NT2/D1 (cell line): ENCODE measurements around the gene URI1.

ENCODE experiments used
- DNase-seq: peaks from one replicate; pipeline ENCODE4 v3.0.0-alpha.2; 2011; ENCODE audit warnings: low read depth, low spot score
- H3K27me3 ChIP-seq: 2 replicates; pipeline ENCODE4 v1.6.0; 2011; ENCODE audit warnings: mild to moderate bottlenecking; ENCODE audit not compliant: insufficient read length, insufficient read depth
- H3K36me3 ChIP-seq: 2 replicates; pipeline ENCODE4 v1.6.1; 2011; ENCODE audit warnings: mild to moderate bottlenecking, low read length, mixed read lengths; ENCODE audit not compliant: insufficient read depth, insufficient read length
- H3K4me1 ChIP-seq: 2 replicates; pipeline ENCODE4 v1.5.1; 2011; ENCODE audit not compliant: insufficient read depth, insufficient read length
- H3K4me3 ChIP-seq: 2 replicates; pipeline ENCODE4 v1.5.1; 2011; ENCODE audit warnings: low read depth; ENCODE audit not compliant: insufficient read length
- H3K9ac ChIP-seq: 2 replicates; pipeline ENCODE4 v1.6.0; 2011; ENCODE audit warnings: low read depth; ENCODE audit not compliant: insufficient read length
- H3K9me3 ChIP-seq: 2 replicates; pipeline ENCODE4 v1.5.1; 2011; ENCODE audit warnings: mild to moderate bottlenecking, low read length; ENCODE audit not compliant: insufficient read depth
- SUZ12 ChIP-seq: IDR thresholded peaks from 2 replicates; pipeline ENCODE4 v1.6.1; 2011; ENCODE audit not compliant: insufficient read length, insufficient read depth; ENCODE audit errors: extremely low read depth
- YY1 ChIP-seq: IDR thresholded peaks from 2 replicates; pipeline ENCODE4 v1.6.1; 2011; ENCODE audit not compliant: insufficient read length, insufficient read depth
- ZNF274 ChIP-seq: IDR thresholded peaks from 2 replicates; pipeline ENCODE4 v1.6.1; 2011; ENCODE audit warnings: mild to moderate bottlenecking, low read depth, low read length

Gene URI1

GRCh38 chr19:29927944-29928625, 14.0 kb upstream of the URI1 start:
- no peak for DNase-seq
- no peaks in the 10 kb centered on the region for H3K9me3 ChIP-seq
- no peaks in the 10 kb centered on the region for H3K4me1 ChIP-seq
- no peak overlapping the region for H3K9ac ChIP-seq
- TF ChIP-seq SUZ12 (no peak), ZNF274 (no peak), YY1 (no peak)
- H3K36me3 ChIP-seq: no peaks in the 10 kb centered on the region
- H3K4me3 ChIP-seq: no peak overlapping the region
- H3K27me3 ChIP-seq: no peaks in the 10 kb centered on the region

GRCh38 chr19:29928831-29929230, 13.2 kb upstream of the URI1 start:
- no peaks in the 10 kb centered on the region for H3K36me3 ChIP-seq
- TF ChIP-seq SUZ12: no peak
- TF ChIP-seq YY1: no peak
- no peak for TF ChIP-seq ZNF274

DNA sequence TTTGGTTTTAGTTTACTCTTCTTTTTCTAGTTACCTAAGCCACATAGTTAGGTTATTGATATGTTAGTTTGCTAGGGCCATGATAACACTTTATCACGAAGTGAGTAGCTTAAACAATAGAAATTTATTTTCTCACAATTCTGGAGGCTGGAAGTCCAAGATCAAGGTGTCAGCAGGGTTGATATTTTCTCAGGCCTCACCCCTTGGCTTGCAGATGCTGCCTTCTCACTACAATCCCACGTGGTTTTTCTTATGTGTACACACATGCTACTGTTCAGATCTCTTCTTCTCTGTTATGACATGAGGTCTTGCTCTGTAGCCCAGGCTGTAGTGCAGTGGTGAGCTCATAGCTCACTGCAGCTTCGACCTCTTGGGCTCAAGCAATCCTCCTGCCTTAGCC, 7.8 kb upstream of the URI1 start:
- TF ChIP-seq SUZ12: no peak
- TF ChIP-seq YY1: no peak
- TF ChIP-seq ZNF274: no peak
- H3K27me3 ChIP-seq: no peaks in the 10 kb centered on the region

More at GRCh38 chr19:29928831-29929230, 13.2 kb upstream of the URI1 start:
- DNase-seq: no peak
- no peak overlapping the region for H3K9ac ChIP-seq
- no peaks in the 10 kb centered on the region for H3K4me1 ChIP-seq
- H3K9me3 ChIP-seq: no peaks in the 10 kb centered on the region
- no peaks in the 10 kb centered on the region for H3K27me3 ChIP-seq
- no peak overlapping the region for H3K4me3 ChIP-seq

DNA sequence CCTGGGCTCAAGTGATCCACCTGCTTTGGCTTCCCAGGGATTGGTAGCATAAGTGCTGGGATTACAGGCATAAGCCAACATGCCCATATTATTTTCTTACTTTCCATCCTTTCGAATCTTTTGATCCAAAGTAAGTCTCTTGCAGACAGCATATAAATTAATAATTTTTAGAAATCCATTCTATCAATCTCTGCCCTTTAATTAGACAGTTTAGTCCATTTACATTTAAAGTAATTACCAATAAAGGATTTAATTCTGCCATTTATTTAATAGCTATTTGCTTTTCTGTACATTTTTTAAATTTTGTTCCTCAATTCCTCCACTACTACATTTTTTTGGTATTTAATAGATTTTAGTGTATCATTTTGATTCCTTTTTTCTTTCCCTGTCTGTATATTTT, 7.3 kb upstream of the URI1 start:
- Histone ChIP-seq H3K4me1 (no peaks in the 10 kb centered on the region), H3K4me3 (no peak overlapping the region), H3K36me3 (no peaks in the 10 kb centered on the region), H3K27me3 (no peaks in the 10 kb centered on the region), H3K9me3 (peaks cover 12% of the 10 kb centered on the region), H3K9ac (no peak overlapping the region)
- no peak for TF ChIP-seq SUZ12
- DNase-seq: no peak

More for the DNA sequence above, 7.8 kb upstream of the URI1 start:
- no peaks in the 10 kb centered on the region for H3K4me1 ChIP-seq
- no peak overlapping the region for H3K4me3 ChIP-seq
- no peak for DNase-seq
- no peaks in the 10 kb centered on the region for H3K36me3 ChIP-seq
- H3K9ac ChIP-seq: no peak overlapping the region
- H3K9me3 ChIP-seq: peaks cover 12% of the 10 kb centered on the region

- no peaks in the 10 kb centered on the region for H3K36me3 ChIP-seq
- no peak for TF ChIP-seq SUZ12
- no peak for TF ChIP-seq YY1
- no peak for TF ChIP-seq ZNF274
- no peaks in the 10 kb centered on the region for H3K4me1 ChIP-seq
- no peak overlapping the region for H3K9ac ChIP-seq
- H3K4me3 ChIP-seq: no peak overlapping the region
- no peak for DNase-seq
- peaks cover 12% of the 10 kb centered on the region for H3K9me3 ChIP-seq
- H3K27me3 ChIP-seq: no peaks in the 10 kb centered on the region
These were observed 5.6 kb upstream of the URI1 start for GRCh38 chr19:29936409-29936808.

DNA sequence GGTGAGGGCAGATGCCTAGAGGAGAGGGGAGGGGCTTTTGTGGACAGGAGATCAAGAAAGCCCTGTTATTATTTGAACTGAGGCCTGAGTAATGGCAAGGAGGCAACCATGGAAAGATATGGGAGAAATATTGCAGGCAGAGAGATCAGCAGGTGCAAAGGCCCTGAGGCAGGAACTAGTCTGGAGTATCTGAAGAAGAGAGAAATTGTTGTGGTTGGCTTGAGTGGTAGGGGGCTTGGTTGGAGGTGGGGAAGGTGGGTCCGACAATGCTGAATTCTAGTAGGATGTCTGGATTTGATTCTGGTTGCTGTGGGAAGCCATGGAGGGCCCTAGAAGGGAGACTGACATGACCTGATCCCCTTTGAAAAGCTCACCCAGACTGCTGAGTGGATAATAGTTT, 2.4 kb upstream of the URI1 start:
- TF ChIP-seq ZNF274 (no peak), YY1 (no peak), SUZ12 (no peak)
- no peaks in the 10 kb centered on the region for H3K36me3 ChIP-seq
- DNase-seq: no peak
- H3K4me3 ChIP-seq: no peak overlapping the region
- no peak overlapping the region for H3K9ac ChIP-seq
- H3K9me3 ChIP-seq: peaks cover 12% of the 10 kb centered on the region
- no peaks in the 10 kb centered on the region for H3K4me1 ChIP-seq
- H3K27me3 ChIP-seq: no peaks in the 10 kb centered on the region

DNA sequence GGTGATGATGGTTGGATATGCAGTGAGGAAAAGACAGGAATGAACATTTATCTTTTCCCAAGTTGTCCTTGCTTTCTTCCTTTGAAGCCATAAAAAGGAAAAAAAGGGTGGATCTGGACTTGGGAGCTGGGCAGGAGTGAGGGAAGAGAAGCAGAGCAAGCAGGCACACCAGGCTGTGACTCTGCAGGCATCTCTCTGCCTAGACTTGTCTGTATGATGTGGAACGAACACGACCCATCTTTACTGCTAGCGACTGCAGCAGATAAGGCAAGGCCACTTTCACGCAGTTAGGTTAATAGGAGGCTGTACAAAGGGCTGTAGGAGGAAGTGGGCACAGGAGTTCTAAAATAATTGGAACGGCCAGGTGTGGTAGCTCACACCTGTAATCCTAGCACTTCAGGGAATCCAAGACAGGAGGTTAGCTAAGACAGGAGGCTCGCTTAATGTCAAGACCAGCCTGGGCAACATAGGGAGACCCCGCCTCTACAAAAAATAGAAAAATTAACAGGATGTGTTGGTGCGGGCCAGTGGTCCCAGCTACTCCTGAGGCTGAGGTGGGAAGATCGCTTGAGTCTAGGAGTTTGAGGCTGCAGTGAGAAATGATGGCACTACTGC, 961 bp upstream of the URI1 start:
- no peaks in the 10 kb centered on the region for H3K4me1 ChIP-seq
- H3K27me3 ChIP-seq: no peaks in the 10 kb centered on the region
- no peaks in the 10 kb centered on the region for H3K36me3 ChIP-seq
- H3K9me3 ChIP-seq: peaks cover 6% of the 10 kb centered on the region; the same call in 1 of the 2 replicates
- no peak for DNase-seq
- TF ChIP-seq ZNF274 (no peak), SUZ12 (no peak), YY1 (no peak)
- H3K9ac ChIP-seq: no peak overlapping the region
- no peak overlapping the region for H3K4me3 ChIP-seq
